GM10266 (cell line): ENCODE results near the gene NMB.
"Not testable (repeated sequence)": the region's sequence is repeated elsewhere in the genome, so short reads cannot be mapped to it uniquely, and the experiment has no call there.

Experiments
- DNase-seq: peaks from one replicate; pipeline ENCODE4 v3.0.0; 2012; ENCODE audit errors: extremely low spot score
- CTCF ChIP-seq: IDR thresholded peaks from 2 replicates; pipeline ENCODE4 v1.5.1; 2012; ENCODE audit warnings: mild to moderate bottlenecking, low read depth; ENCODE audit not compliant: control insufficient read depth, insufficient read depth; ENCODE audit errors: missing control alignments

NMB gene

GRCh38 chr15:84690342-84690741, 32.3 kb upstream of the NMB start:
- no peak for TF ChIP-seq CTCF
- DNase-seq: no peak

GRCh38 chr15:84689858-84690257, 31.9 kb upstream of the NMB start:
- TF ChIP-seq CTCF: no peak
- DNase-seq: no peak

GRCh38 chr15:84686446-84686845, 28.4 kb upstream of the NMB start:
- DNase-seq: not testable (repeated sequence)

GRCh38 chr15:84685304-84685703, 27.3 kb upstream of the NMB start:
- no peak for TF ChIP-seq CTCF
- no peak for DNase-seq

- no peak for DNase-seq
Observed at GRCh38 chr15:84684092-84684491, 26.1 kb upstream of the NMB start.

GRCh38 chr15:84681831-84682230, 23.8 kb upstream of the NMB start:
- DNase-seq: no peak
- no peak for TF ChIP-seq CTCF

More at GRCh38 chr15:84684092-84684491, 26.1 kb upstream of the NMB start:
- no peak for TF ChIP-seq CTCF

- no peak for TF ChIP-seq CTCF
- no peak for DNase-seq
Observed at GRCh38 chr15:84671211-84671610, 13.2 kb upstream of the NMB start.

GRCh38 chr15:84669726-84670125, 11.7 kb upstream of the NMB start:
- no peak for TF ChIP-seq CTCF

More at GRCh38 chr15:84669726-84670125, 11.7 kb upstream of the NMB start:
- DNase-seq: no peak
